WI38 (cell line): ENCODE results near the gene TVP23B.
"Not testable (repeated sequence)": the region's sequence is repeated elsewhere in the genome, so short reads cannot be mapped to it uniquely, and the experiment has no call there.

Source experiments
- H3K4me3 ChIP-seq: 2 replicates; pipeline ENCODE4 v1.5.1; 2011; ENCODE audit warnings: low read depth, mild to moderate bottlenecking, control low read depth, low read length

Gene TVP23B

GRCh38 chr17:18780991-18781718, at the start of gene TVP23B:
TSS of gene TVP23B (plus strand) at chr17:18781183. CDS start at chr17:18781294, 111 bp downstream.
- peak within 1 kb of the TSS; percentile 64 for H3K4me3 ChIP-seq

- H3K4me3 ChIP-seq = not testable (repeated sequence)
Measured at GRCh38 chr17:18732438-18732837, 48.5 kb upstream of the TVP23B start.

- not testable (repeated sequence) for H3K4me3 ChIP-seq
Measured at GRCh38 chr17:18733350-18733749, 47.6 kb upstream of the TVP23B start.

GRCh38 chr17:18739616-18740391, 41.2 kb upstream of the TVP23B start:
- not testable (repeated sequence) for H3K4me3 ChIP-seq

- not testable (repeated sequence) for H3K4me3 ChIP-seq
Measured at GRCh38 chr17:18741228-18741627, 39.8 kb upstream of the TVP23B start.

- not testable (repeated sequence) for H3K4me3 ChIP-seq
Measured at GRCh38 chr17:18743699-18744421, 37.1 kb upstream of the TVP23B start, which contains the start of gene FBXW10. TSS of gene FBXW10 (plus strand) at chr17:18744054. CDS start at chr17:18744245, 191 bp downstream.

GRCh38 chr17:18744726-18745125, 36.3 kb upstream of the TVP23B start:
- H3K4me3 ChIP-seq = not testable (repeated sequence)

GRCh38 chr17:18746551-18746950, 34.4 kb upstream of the TVP23B start:
- H3K4me3 ChIP-seq = not testable (repeated sequence)

- not testable (repeated sequence) for H3K4me3 ChIP-seq
Measured at GRCh38 chr17:18747501-18747900, 33.5 kb upstream of the TVP23B start.

GRCh38 chr17:18750242-18750641, 30.7 kb upstream of the TVP23B start:
- not testable (repeated sequence) for H3K4me3 ChIP-seq

- not testable (repeated sequence) for H3K4me3 ChIP-seq
Measured at GRCh38 chr17:18753829-18754409, 27.1 kb upstream of the TVP23B start.

GRCh38 chr17:18755969-18756368, 25.0 kb upstream of the TVP23B start:
- not testable (repeated sequence) for H3K4me3 ChIP-seq

GRCh38 chr17:18757368-18758044, 23.5 kb upstream of the TVP23B start:
- not testable (repeated sequence) for H3K4me3 ChIP-seq

GRCh38 chr17:18758344-18758743, 22.6 kb upstream of the TVP23B start:
- not testable (repeated sequence) for H3K4me3 ChIP-seq

GRCh38 chr17:18760221-18760620, 20.8 kb upstream of the TVP23B start:
- not testable (repeated sequence) for H3K4me3 ChIP-seq

GRCh38 chr17:18770572-18770971, 10.4 kb upstream of the TVP23B start:
- not testable (repeated sequence) for H3K4me3 ChIP-seq

- not testable (repeated sequence) for H3K4me3 ChIP-seq
Measured at GRCh38 chr17:18771066-18771465, 9.9 kb upstream of the TVP23B start.
